HUES48 (cell line): ENCODE data around the gene OPRD1.
"Not testable (repeated sequence)": the region's sequence is repeated elsewhere in the genome, so short reads cannot be mapped to it uniquely, and the experiment has no call there.

ENCODE experiments used
- H3K27ac ChIP-seq: one replicate; pipeline ENCODE4 v1.7.0; 2013; ENCODE audit warnings: low read depth, low read length, inconsistent platforms
- H3K27me3 ChIP-seq: 2 replicates; pipeline ENCODE4 v1.6.1; 2013; ENCODE audit warnings: mild to moderate bottlenecking, low read length; ENCODE audit not compliant: control insufficient read depth, insufficient read depth
- H3K36me3 ChIP-seq: 2 replicates; pipeline ENCODE4 v1.6.1; 2013; ENCODE audit warnings: low read length; ENCODE audit not compliant: control insufficient read depth, insufficient read depth
- H3K4me1 ChIP-seq: 2 replicates; pipeline ENCODE4 v1.6.1; 2013; ENCODE audit warnings: mild to moderate bottlenecking, low read length; ENCODE audit not compliant: control insufficient read depth, insufficient read depth
- H3K4me3 ChIP-seq: 2 replicates; pipeline ENCODE4 v1.5.1; 2013; ENCODE audit warnings: mild to moderate bottlenecking, low read depth, low read length
- H3K9ac ChIP-seq: 2 replicates; pipeline ENCODE4 v1.6.1; 2013; ENCODE audit warnings: mild to moderate bottlenecking, low read depth, low read length, moderate library complexity
- H3K9me3 ChIP-seq: 2 replicates; pipeline ENCODE4 v1.6.1; 2013; ENCODE audit warnings: low read length; ENCODE audit not compliant: control insufficient read depth, insufficient read depth

The OPRD1 gene

GRCh38 chr1:28867850-28868249 is 55.9 kb downstream of the OPRD1 start:
- no peak overlapping the region for H3K4me3 ChIP-seq
- H3K9ac ChIP-seq, result no peak overlapping the region
- no peak overlapping the region for H3K27ac ChIP-seq
- peaks cover 5% of the 10 kb centered on the region; the same call in 1 of the 2 replicates for H3K4me1 ChIP-seq
- no peaks in the 10 kb centered on the region for H3K36me3 ChIP-seq
- no peaks in the 10 kb centered on the region for H3K27me3 ChIP-seq
- no peaks in the 10 kb centered on the region for H3K9me3 ChIP-seq

- no peak overlapping the region for H3K4me3 ChIP-seq
- no peak overlapping the region for H3K9ac ChIP-seq
These were observed 58.0 kb downstream of the OPRD1 start for GRCh38 chr1:28869952-28870351.

GRCh38 chr1:28871631-28872401 is 59.8 kb downstream of the OPRD1 start:
- Histone ChIP-seq H3K36me3 (no peaks in the 10 kb centered on the region), H3K4me1 (no peaks in the 10 kb centered on the region), H3K27me3 (no peaks in the 10 kb centered on the region), H3K9me3 (no peaks in the 10 kb centered on the region), H3K27ac (no peak overlapping the region), H3K4me3 (no peak overlapping the region), H3K9ac (no peak overlapping the region)

More at GRCh38 chr1:28869952-28870351, 58.0 kb downstream of the OPRD1 start:
- Histone ChIP-seq H3K4me1 (peaks cover 3% of the 10 kb centered on the region; the same call in 1 of the 2 replicates), H3K27me3 (no peaks in the 10 kb centered on the region), H3K27ac (no peak overlapping the region), H3K36me3 (no peaks in the 10 kb centered on the region), H3K9me3 (no peaks in the 10 kb centered on the region)

- not testable (repeated sequence) for H3K36me3 ChIP-seq, H3K4me1 ChIP-seq, H3K27me3 ChIP-seq, H3K27ac ChIP-seq, H3K4me3 ChIP-seq, H3K9ac ChIP-seq, H3K9me3 ChIP-seq
These were observed 63.2 kb downstream of the OPRD1 start for GRCh38 chr1:28875134-28875533.

GRCh38 chr1:28877132-28877781 is 65.3 kb downstream of the OPRD1 start:
- Histone ChIP-seq H3K4me3 (no peak overlapping the region), H3K27me3 (no peaks in the 10 kb centered on the region), H3K4me1 (no peaks in the 10 kb centered on the region), H3K36me3 (no peaks in the 10 kb centered on the region), H3K9ac (no peak overlapping the region), H3K9me3 (no peaks in the 10 kb centered on the region), H3K27ac (no peak overlapping the region)

GRCh38 chr1:28878796-28879195 is 66.8 kb downstream of the OPRD1 start:
- H3K27ac ChIP-seq, result no peak overlapping the region

GRCh38 chr1:28882009-28882628 is 70.1 kb downstream of the OPRD1 start:
- no peaks in the 10 kb centered on the region for H3K36me3 ChIP-seq
- peaks cover 5% of the 10 kb centered on the region; the same call in 1 of the 2 replicates for H3K27me3 ChIP-seq
- no peak overlapping the region for H3K9ac ChIP-seq
- H3K4me3 ChIP-seq, result no peak overlapping the region
- no peak overlapping the region for H3K27ac ChIP-seq
- H3K4me1 ChIP-seq, result peaks cover 31% of the 10 kb centered on the region
- no peaks in the 10 kb centered on the region for H3K9me3 ChIP-seq

More at GRCh38 chr1:28878796-28879195, 66.8 kb downstream of the OPRD1 start:
- H3K27me3 ChIP-seq, result no peaks in the 10 kb centered on the region
- no peak overlapping the region for H3K4me3 ChIP-seq
- peaks cover 6% of the 10 kb centered on the region for H3K4me1 ChIP-seq
- H3K9me3 ChIP-seq, result no peaks in the 10 kb centered on the region
- no peak overlapping the region for H3K9ac ChIP-seq
- no peaks in the 10 kb centered on the region for H3K36me3 ChIP-seq

- no peaks in the 10 kb centered on the region for H3K9me3 ChIP-seq
- no peak overlapping the region for H3K4me3 ChIP-seq
- H3K4me1 ChIP-seq, result peaks cover 31% of the 10 kb centered on the region
- no peak overlapping the region for H3K9ac ChIP-seq
- peaks cover 8% of the 10 kb centered on the region for H3K27me3 ChIP-seq
- peak overlapping the region; percentile 16 for H3K27ac ChIP-seq
- no peaks in the 10 kb centered on the region for H3K36me3 ChIP-seq
These were observed 71.3 kb downstream of the OPRD1 start for GRCh38 chr1:28883242-28883616.

GRCh38 chr1:28885472-28885877 is 73.5 kb downstream of the OPRD1 start:
- no peak overlapping the region for H3K9ac ChIP-seq
- no peak overlapping the region for H3K27ac ChIP-seq
- no peaks in the 10 kb centered on the region for H3K36me3 ChIP-seq
- H3K4me1 ChIP-seq, result peaks cover 31% of the 10 kb centered on the region
- H3K27me3 ChIP-seq, result peaks cover 11% of the 10 kb centered on the region
- no peaks in the 10 kb centered on the region for H3K9me3 ChIP-seq
- H3K4me3 ChIP-seq, result no peak overlapping the region

- Histone ChIP-seq H3K4me3 (peak overlapping the region; percentile 88), H3K27ac (no peak overlapping the region), H3K27me3 (peaks cover 11% of the 10 kb centered on the region), H3K9ac (no peak overlapping the region), H3K4me1 (peaks cover 31% of the 10 kb centered on the region), H3K36me3 (no peaks in the 10 kb centered on the region), H3K9me3 (no peaks in the 10 kb centered on the region)
These were observed 74.2 kb downstream of the OPRD1 start for GRCh38 chr1:28885977-28886730.
